ENCODE measurements around the gene FAM131A.
A peak's percentile ranks its signal among the peaks of the same experiment; 100 is the strongest.
"Not testable (repeated sequence)": the region's sequence is repeated elsewhere in the genome, so short reads cannot be mapped to it uniquely, and the experiment has no call there.

Gene FAM131A

GRCh38 chr3:184334470-184335158 lies 2.8 kb upstream of the FAM131A start:
- no peak for TF ChIP-seq POLR2A (IDR thresholded peaks at IDR 0.05; ENCODE audit: low read depth, low read length)
- TF ChIP-seq TAF1 (IDR thresholded peaks at IDR 0.05; ENCODE audit: borderline replicate concordance, low read depth, low read length), result no peak
- peak; percentile 63; the same call in 1 of the 2 replicates for TF ChIP-seq POLR2AphosphoS5 (IDR thresholded peaks at IDR 0.05; ENCODE audit: low read depth, low read length)
- DNase-seq (ENCODE audit: insufficient read length) (no peak), FAIRE-seq (no peak)

GRCh38 chr3:184335291-184335660 lies 2.1 kb upstream of the FAM131A start:
- DNase-seq (ENCODE audit: insufficient read length) (no peak), FAIRE-seq (no peak)
- TF ChIP-seq TAF1 (IDR thresholded peaks at IDR 0.05; ENCODE audit: borderline replicate concordance, low read depth, low read length), result no peak
- no peak for TF ChIP-seq POLR2AphosphoS5 (IDR thresholded peaks at IDR 0.05; ENCODE audit: low read depth, low read length)
- TF ChIP-seq POLR2A (IDR thresholded peaks at IDR 0.05; ENCODE audit: low read depth, low read length), result no peak; the same call in 1 of the 2 replicates

GRCh38 chr3:184335661-184336546 lies 1.5 kb upstream of the FAM131A start:
- FAIRE-seq, result peak; percentile 98
- TF ChIP-seq TAF1 (IDR thresholded peaks at IDR 0.05; ENCODE audit: borderline replicate concordance, low read depth, low read length), result no peak
- TF ChIP-seq POLR2A (IDR thresholded peaks at IDR 0.05; ENCODE audit: low read depth, low read length), result peak; percentile 82
- TF ChIP-seq POLR2AphosphoS5 (IDR thresholded peaks at IDR 0.05; ENCODE audit: low read depth, low read length), result peak; percentile 98
- peak; percentile 87 for DNase-seq (ENCODE audit: insufficient read length)

GRCh38 chr3:184336547-184337398 lies 627 bp upstream of the FAM131A start:
- DNase-seq (ENCODE audit: insufficient read length) (no peak), FAIRE-seq (no peak)

GRCh38 chr3:184337981-184338380 lies 581 bp downstream of the FAM131A start:
- TF ChIP-seq POLR2AphosphoS5 (IDR thresholded peaks at IDR 0.05; ENCODE audit: low read depth, low read length) (no peak), POLR2A (IDR thresholded peaks at IDR 0.05; ENCODE audit: low read depth, low read length) (no peak)
- FAIRE-seq, result no peak
- DNase-seq (ENCODE audit: insufficient read length), result no peak

More at GRCh38 chr3:184336547-184337398, 627 bp upstream of the FAM131A start:
- TF ChIP-seq TAF1 (IDR thresholded peaks at IDR 0.05; ENCODE audit: borderline replicate concordance, low read depth, low read length) (no peak), POLR2A (IDR thresholded peaks at IDR 0.05; ENCODE audit: low read depth, low read length) (no peak), POLR2AphosphoS5 (IDR thresholded peaks at IDR 0.05; ENCODE audit: low read depth, low read length) (no peak)

GRCh38 chr3:184338511-184338945 lies 1.1 kb downstream of the FAM131A start:
- TF ChIP-seq TAF1 (IDR thresholded peaks at IDR 0.05; ENCODE audit: borderline replicate concordance, low read depth, low read length) (no peak), POLR2AphosphoS5 (IDR thresholded peaks at IDR 0.05; ENCODE audit: low read depth, low read length) (no peak), POLR2A (IDR thresholded peaks at IDR 0.05; ENCODE audit: low read depth, low read length) (no peak)
- DNase-seq (ENCODE audit: insufficient read length) (no peak), FAIRE-seq (no peak)

- TF ChIP-seq POLR2A (IDR thresholded peaks at IDR 0.05; ENCODE audit: low read depth, low read length) (no peak), TAF1 (IDR thresholded peaks at IDR 0.05; ENCODE audit: borderline replicate concordance, low read depth, low read length) (no peak), POLR2AphosphoS5 (IDR thresholded peaks at IDR 0.05; ENCODE audit: low read depth, low read length) (no peak)
- FAIRE-seq (no peak), DNase-seq (ENCODE audit: insufficient read length) (no peak)
Observed at GRCh38 chr3:184339001-184339400, 1.6 kb downstream of the FAM131A start.

- not testable (repeated sequence) for DNase-seq (ENCODE audit: insufficient read length); FAIRE-seq
Observed at GRCh38 chr3:184339451-184340135, 2.2 kb downstream of the FAM131A start.

GRCh38 chr3:184341925-184342324 lies 4.5 kb downstream of the FAM131A start:
- FAIRE-seq, result no peak

GRCh38 chr3:184343200-184343876 lies 5.9 kb downstream of the FAM131A start:
- DNase-seq (ENCODE audit: insufficient read length), result no peak
- TF ChIP-seq TAF1 (IDR thresholded peaks at IDR 0.05; ENCODE audit: borderline replicate concordance, low read depth, low read length), result no peak
- no peak for TF ChIP-seq POLR2A (IDR thresholded peaks at IDR 0.05; ENCODE audit: low read depth, low read length)
- no peak for TF ChIP-seq POLR2AphosphoS5 (IDR thresholded peaks at IDR 0.05; ENCODE audit: low read depth, low read length)
- no peak for FAIRE-seq

More at GRCh38 chr3:184341925-184342324, 4.5 kb downstream of the FAM131A start:
- TF ChIP-seq POLR2A (IDR thresholded peaks at IDR 0.05; ENCODE audit: low read depth, low read length) (no peak), TAF1 (IDR thresholded peaks at IDR 0.05; ENCODE audit: borderline replicate concordance, low read depth, low read length) (no peak), POLR2AphosphoS5 (IDR thresholded peaks at IDR 0.05; ENCODE audit: low read depth, low read length) (no peak)
- no peak for DNase-seq (ENCODE audit: insufficient read length)

Data from GM12892 (cell line).